G401 (cell line): ENCODE results near the gene SLC39A11. TPM values are rescaled to one million over a fixed set of nuclear protein-coding genes. Genes with fewer than 3 reads are reported as not detected.
"Not testable (repeated sequence)": the region's sequence is repeated elsewhere in the genome, so short reads cannot be mapped to it uniquely, and the experiment has no call there.

Source experiments
- DNase-seq: peaks from one replicate; pipeline ENCODE4 v3.0.0-alpha.2; 2015; ENCODE audit warnings: low spot score
- in situ Hi-C: cut with HindIII; loops from 2 replicates; pipeline ENCODE4 v1.10.0; 2016; ENCODE audit warnings: low sequenced_read_pairs, mixed read lengths
- total RNA-seq: library from RNA; depleted of rRNA; stranded (reverse); fragments of >200 nt; shearing (Covaris generic); gene quantifications from 2 replicates; pipeline ENCODE4 v1.2.3, GENCODE V29; 2014

SLC39A11 gene
- total RNA-seq, 1 experiment from 2014 or later: 4.1 TPM

GRCh38 chr17:72802726-72803125 lies 289.8 kb downstream of the SLC39A11 start:
- in situ Hi-C loops: no loop called here
- DNase-seq: no peak

GRCh38 chr17:72797142-72797541 lies 295.3 kb downstream of the SLC39A11 start:
- no peak for DNase-seq
- in situ Hi-C loops: no loop called here

- in situ Hi-C loops: no loop called here
- DNase-seq: no peak
Measured at GRCh38 chr17:72795941-72796340, 296.5 kb downstream of the SLC39A11 start.

GRCh38 chr17:72794152-72794551 lies 298.3 kb downstream of the SLC39A11 start:
- in situ Hi-C loops: no loop called here
- DNase-seq: no peak

- in situ Hi-C loops: no loop called here
- no peak for DNase-seq
Measured at GRCh38 chr17:72792771-72793170, 299.7 kb downstream of the SLC39A11 start.

- in situ Hi-C loops: no loop called here
- peak; percentile 77 for DNase-seq
Measured at GRCh38 chr17:72790190-72790589, 302.3 kb downstream of the SLC39A11 start.

- peak; percentile 66 for DNase-seq
- in situ Hi-C loops: no loop called here
Measured at GRCh38 chr17:72789711-72790110, 302.8 kb downstream of the SLC39A11 start.

- in situ Hi-C loops: no loop called here
- DNase-seq: no peak
Measured at GRCh38 chr17:72788950-72789585, 303.4 kb downstream of the SLC39A11 start.

GRCh38 chr17:72786209-72786608 lies 306.3 kb downstream of the SLC39A11 start:
- no peak for DNase-seq
- in situ Hi-C loops: no loop called here

- no peak for DNase-seq
- in situ Hi-C loops: no loop called here
Measured at GRCh38 chr17:72782985-72783701, 309.3 kb downstream of the SLC39A11 start.

GRCh38 chr17:72782437-72782836 lies 310.1 kb downstream of the SLC39A11 start:
- DNase-seq, in situ Hi-C loops: not testable (repeated sequence)

GRCh38 chr17:72778169-72779151 lies 314.0 kb downstream of the SLC39A11 start:
- no peak for DNase-seq
- in situ Hi-C loops: no loop called here

- in situ Hi-C loops: no loop called here
Measured at GRCh38 chr17:72775919-72776318, 316.6 kb downstream of the SLC39A11 start.

GRCh38 chr17:72775237-72775636 lies 317.3 kb downstream of the SLC39A11 start:
- in situ Hi-C loops: no loop called here
- DNase-seq: no peak

More at GRCh38 chr17:72775919-72776318, 316.6 kb downstream of the SLC39A11 start:
- no peak for DNase-seq

- no peak for DNase-seq
- in situ Hi-C loops: no loop called here
Measured at GRCh38 chr17:72774236-72774635, 318.3 kb downstream of the SLC39A11 start.

- DNase-seq, in situ Hi-C loops: not testable (repeated sequence)
Measured at GRCh38 chr17:72773225-72773624, 319.3 kb downstream of the SLC39A11 start.

GRCh38 chr17:72772331-72772821 lies 320.1 kb downstream of the SLC39A11 start:
- no peak for DNase-seq
- in situ Hi-C loops: no loop called here

- no peak for DNase-seq
- in situ Hi-C loops: no loop called here
Measured at GRCh38 chr17:72771734-72772133, 320.8 kb downstream of the SLC39A11 start.

- DNase-seq: no peak
- in situ Hi-C loops: no loop called here
Measured at GRCh38 chr17:72766761-72767356, 325.6 kb downstream of the SLC39A11 start.
